Left ventricle myocardium superior (tissue), 1 donor: ENCODE results near the gene GPX7. TPM values are rescaled to one million over a fixed set of nuclear protein-coding genes. Genes with fewer than 3 reads are reported as not detected.

ENCODE experiments used
- ATAC-seq: fragments of 200-7000 bp; cut with Tn5 transposase; one replicate; pipeline ENCODE4 v1.9.1; 2020; ENCODE audit warnings: mild to moderate bottlenecking, moderate library complexity
- DNase-seq: peaks from one replicate; pipeline ENCODE4 v3.0.0-alpha.2; 2020
- intact Hi-C: fragments of 100-400 bp; cut with micrococcal nuclease; formaldehyde crosslinking; loops from one replicate; pipeline ENCODE4 v1.11.0; 2022
- total RNA-seq: library from RNA; stranded (reverse); fragmentation: NEBNext Ultra II Directional; extraction: Animal tissue kit (Norgen Biotek cat#: 25700); gene quantifications from one replicate; pipeline ENCODE4 v1.2.1, GENCODE V29; 2021
- donor health status: DM: no; HTN: yes; CAD: no; lungs with severe emphysema.

The GPX7 gene
- total RNA-seq, 1 donor from 2014 or later = 4.2 TPM

GRCh38 chr1:52615489-52616042 is 13.4 kb downstream of the GPX7 start:
- intact Hi-C loops = no loop called here
- ATAC-seq (no peak), DNase-seq (no peak)

GRCh38 chr1:52621950-52622349 is 19.8 kb downstream of the GPX7 start:
- intact Hi-C loops = no loop called here
- ATAC-seq (no peak), DNase-seq (no peak)

GRCh38 chr1:52623812-52624211 is 21.6 kb downstream of the GPX7 start:
- ATAC-seq = no peak
- DNase-seq = no peak
- intact Hi-C loops = no loop called here

- DNase-seq (no peak), ATAC-seq (no peak)
- intact Hi-C loops = no loop called here
Measured at GRCh38 chr1:52627028-52627427, 24.9 kb downstream of the GPX7 start.

GRCh38 chr1:52628614-52629324 is 26.6 kb downstream of the GPX7 start:
- DNase-seq = no peak
- intact Hi-C loops = no loop called here
- no peak for ATAC-seq

GRCh38 chr1:52629325-52629643 is 27.1 kb downstream of the GPX7 start:
- intact Hi-C loops = no loop called here
- ATAC-seq (no peak), DNase-seq (no peak)

GRCh38 chr1:52629667-52630066 is 27.5 kb downstream of the GPX7 start:
- intact Hi-C loops = no loop called here
- DNase-seq = no peak
- ATAC-seq = no peak

- ATAC-seq = peak; percentile 22
- no peak for DNase-seq
- intact Hi-C loops = no loop called here
Measured at GRCh38 chr1:52631759-52632331, 29.7 kb downstream of the GPX7 start.

GRCh38 chr1:52632732-52633290 is 30.6 kb downstream of the GPX7 start, which contains the start of gene SHISAL2A:
SHISAL2A (plus strand) TSS chr1:52633168; CDS start chr1:52633494, 326 bp downstream.
- DNase-seq = peak; percentile 54
- ATAC-seq = peak; percentile 67
- intact Hi-C loops = no loop called here

GRCh38 chr1:52633291-52633754 is 31.2 kb downstream of the GPX7 start:
- intact Hi-C loops = no loop called here
- DNase-seq = no peak
- ATAC-seq = peak; percentile 25

GRCh38 chr1:52634111-52634510 is 31.9 kb downstream of the GPX7 start:
- intact Hi-C loops = no loop called here
- ATAC-seq = no peak

GRCh38 chr1:52635321-52636089 is 33.3 kb downstream of the GPX7 start:
- intact Hi-C loops = no loop called here

More at GRCh38 chr1:52634111-52634510, 31.9 kb downstream of the GPX7 start:
- no peak for DNase-seq

GRCh38 chr1:52636721-52637695 is 34.8 kb downstream of the GPX7 start:
- intact Hi-C loops = no loop called here
- ATAC-seq (peak; percentile 31), DNase-seq (no peak)

More at GRCh38 chr1:52635321-52636089, 33.3 kb downstream of the GPX7 start:
- ATAC-seq = no peak
- no peak for DNase-seq

- intact Hi-C loops = no loop called here
- no peak for ATAC-seq
Measured at GRCh38 chr1:52637946-52638345, 35.8 kb downstream of the GPX7 start.

GRCh38 chr1:52640697-52641096 is 38.5 kb downstream of the GPX7 start:
- intact Hi-C loops = no loop called here
- DNase-seq = no peak
- ATAC-seq = no peak

More at GRCh38 chr1:52637946-52638345, 35.8 kb downstream of the GPX7 start:
- no peak for DNase-seq

GRCh38 chr1:52641307-52641706 is 39.1 kb downstream of the GPX7 start:
- no peak for ATAC-seq
- DNase-seq = no peak
- intact Hi-C loops = no loop called here

GRCh38 chr1:52645261-52645660 is 43.1 kb downstream of the GPX7 start:
- intact Hi-C loops = no loop called here
- ATAC-seq = no peak
- DNase-seq = no peak

- intact Hi-C loops = no loop called here
- no peak for DNase-seq
- peak; percentile 56 for ATAC-seq
Measured at GRCh38 chr1:52651904-52652303, 49.7 kb downstream of the GPX7 start.
